Small intestine (tissue), 7 donors: ENCODE measurements around the gene ITPR1. TPM values are rescaled to one million over a fixed set of nuclear protein-coding genes. Genes with fewer than 3 reads are reported as not detected.

ENCODE experiments used
- DNase-seq, 2 donors: peaks; one replicate each; pipeline versions ENCODE4 v3.0.0 to v3.0.0-alpha.2; 2013
- FAIRE-seq: peaks from 2 replicates; lab custom pipeline; 2012; peaks lifted over from hg19 to GRCh38; lab: Jason Lieb, UNC
- H3K27ac ChIP-seq, 3 donors: one replicate each; pipeline ENCODE4 v1.5.1; 2013; ENCODE audit warnings: low read length in 2 of 3, mild to moderate bottlenecking in 2 of 3, control low read depth in 1 of 3, inconsistent platforms in 1 of 3, low read depth in 1 of 3, moderate library complexity in 1 of 3
- H3K27me3 ChIP-seq, 3 donors: one replicate each; pipeline ENCODE4 v1.6.1; 2013; ENCODE audit warnings: low read length in 3 of 3, inconsistent platforms in 1 of 3; ENCODE audit not compliant: control insufficient read depth in 3 of 3, insufficient read depth in 3 of 3
- H3K36me3 ChIP-seq, 3 donors: one replicate each; pipeline ENCODE4 v1.6.1; 2013; ENCODE audit warnings: low read length in 3 of 3, inconsistent platforms in 1 of 3, low read depth in 1 of 3, mild to moderate bottlenecking in 1 of 3, moderate library complexity in 1 of 3; ENCODE audit not compliant: control insufficient read depth in 3 of 3, insufficient read depth in 2 of 3
- H3K4me1 ChIP-seq, 3 donors: one replicate each; pipeline ENCODE4 v1.6.1; 2013; ENCODE audit warnings: low read length in 2 of 3, inconsistent platforms in 1 of 3, low read depth in 1 of 3, mild to moderate bottlenecking in 1 of 3, moderate library complexity in 1 of 3; ENCODE audit not compliant: control insufficient read depth in 3 of 3, insufficient read depth in 2 of 3
- H3K4me3 ChIP-seq, 3 donors: one replicate each; pipeline ENCODE4 v1.5.1; 2013; ENCODE audit warnings: low read length in 3 of 3, control low read depth in 1 of 3, inconsistent platforms in 1 of 3, low read depth in 1 of 3, mild to moderate bottlenecking in 1 of 3, moderate library complexity in 1 of 3
- H3K9me3 ChIP-seq, 2 donors: one replicate each; pipeline ENCODE4 v1.6.1; 2013; ENCODE audit warnings: low read depth in 1 of 2, low read length in 1 of 2; ENCODE audit not compliant: control insufficient read depth in 2 of 2, insufficient read depth in 1 of 2
- WGBS, 3 donors: extraction: QIAGEN DNeasy Blood & Tissue Kit; methylation state at CpG; one replicate each; pipeline ENCODE4 v1.1.7; 2013; 5-methylcytosine and 5-hydroxymethylcytosine counted together
- polyA plus RNA-seq, 4 donors: library from polyadenylated mRNA; stranded (reverse) in 3 of 4; unstranded in 1 of 4; fragments of 200-250 nt in 3 of 4; fragments of 120-200 nt in 1 of 4; gene quantifications; one replicate each; pipeline versions ENCODE4 v1.2.1 to v1.2.3, GENCODE V29; 2013
- donor health status: healthy with polysubstance abuse.
- donor health status: control.
- donor health status: control.
- donor health status: Bipolar disorder and iron deficiency.
- donor health status: healthy.

Gene ITPR1
- polyA plus RNA-seq, 4 donors, result 0.89 to 13.8 (median 5.1) TPM

DNA sequence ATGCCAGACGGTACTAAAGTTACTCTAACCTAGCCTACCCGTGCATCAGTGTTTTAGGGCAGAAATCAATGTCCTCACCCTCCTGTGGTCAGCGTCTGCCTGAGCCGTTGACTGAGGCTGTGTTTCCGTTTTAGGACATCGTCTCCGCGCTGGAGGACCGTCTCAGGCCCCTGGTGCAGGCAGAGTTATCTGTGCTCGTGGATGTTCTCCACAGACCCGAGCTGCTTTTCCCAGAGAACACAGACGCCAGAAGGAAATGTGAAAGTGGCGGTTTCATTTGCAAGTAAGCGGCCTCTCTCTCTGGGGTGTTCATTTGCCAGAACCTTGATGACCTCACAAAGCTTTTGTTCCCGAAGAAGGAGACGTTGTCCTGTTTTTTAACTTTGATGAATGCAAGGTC lies 217.0 kb downstream of the ITPR1 start:
- 88 to 90% (median 89%) methylated on average over 16 of the region's 16 CpGs for WGBS, 3 donors
- H3K36me3 ChIP-seq, result peaks cover 0 to 7% (median 2%) of the 10 kb centered on the region in 3 donors
- DNase-seq (no peak), FAIRE-seq (no peak)
- H3K27me3 ChIP-seq, result no peaks in the 10 kb centered on the region
- no peak overlapping the region for H3K27ac ChIP-seq
- H3K4me1 ChIP-seq, result peaks cover 0 to 27% (median 0%) of the 10 kb centered on the region in 3 donors
- peaks cover 0 to 2% of the 10 kb centered on the region in 2 donors for H3K9me3 ChIP-seq
- H3K4me3 ChIP-seq, result no peak overlapping the region

DNA sequence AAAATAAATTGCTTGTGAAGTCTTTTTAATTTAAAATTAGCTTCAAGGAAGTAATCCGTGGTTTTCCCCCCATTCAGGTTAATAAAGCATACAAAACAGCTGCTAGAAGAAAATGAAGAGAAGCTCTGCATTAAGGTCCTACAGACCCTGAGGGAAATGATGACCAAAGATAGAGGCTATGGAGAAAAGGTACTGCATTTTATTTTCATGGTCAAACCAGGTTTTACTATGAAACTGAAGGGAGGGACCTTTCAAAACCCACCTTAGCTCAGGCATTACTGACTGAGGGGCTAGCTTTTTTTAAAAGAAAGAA lies 218.5 kb downstream of the ITPR1 start:
- WGBS, 3 donors, result 0 to 9% (median 4%) methylated on average over 1 of the region's 1 CpG

GRCh38 chr3:4712109-4712508 lies 219.0 kb downstream of the ITPR1 start:
- 30 to 61% (median 47%) methylated on average over 7 of the region's 7 CpGs for WGBS, 3 donors
- Histone ChIP-seq H3K27me3 (no peaks in the 10 kb centered on the region), H3K4me3 (no peak overlapping the region), H3K27ac (peak overlapping the region in 1 of 3 donors; percentile 68), H3K36me3 (peaks cover 0 to 4% (median 0%) of the 10 kb centered on the region in 3 donors), H3K4me1 (peaks cover 0 to 27% (median 0%) of the 10 kb centered on the region in 3 donors), H3K9me3 (peaks cover 0 to 2% of the 10 kb centered on the region in 2 donors)
- peak; percentile 85 to 95 for DNase-seq
- FAIRE-seq, result no peak

More for the DNA sequence above, 218.5 kb downstream of the ITPR1 start:
- H3K27ac ChIP-seq, result peak overlapping the region in 1 of 3 donors; percentile 68
- peaks cover 0 to 4% (median 2%) of the 10 kb centered on the region in 3 donors for H3K36me3 ChIP-seq
- peaks cover 0 to 2% of the 10 kb centered on the region in 2 donors for H3K9me3 ChIP-seq
- H3K4me3 ChIP-seq, result no peak overlapping the region
- DNase-seq (no peak), FAIRE-seq (no peak)
- H3K4me1 ChIP-seq, result peaks cover 0 to 27% (median 0%) of the 10 kb centered on the region in 3 donors
- H3K27me3 ChIP-seq, result no peaks in the 10 kb centered on the region

DNA sequence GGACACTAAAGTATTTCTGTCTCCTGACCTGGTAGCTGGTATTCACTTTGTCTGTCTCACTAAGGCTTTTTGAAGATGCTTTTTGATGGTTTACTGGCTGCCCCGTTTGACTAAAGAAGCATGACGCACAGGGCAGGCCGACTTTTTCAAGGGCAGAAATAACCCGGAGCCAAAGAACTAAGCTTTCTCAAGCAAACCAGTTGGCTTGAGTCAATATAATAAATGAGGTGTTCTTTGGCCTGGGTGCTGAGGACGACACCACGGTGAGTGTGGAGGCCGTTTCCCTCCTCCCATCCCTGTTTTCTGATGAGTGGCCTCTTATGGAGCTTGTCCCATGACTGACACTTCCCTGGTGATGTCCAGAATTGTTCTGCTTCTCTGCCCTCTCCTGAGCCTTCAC lies 220.9 kb downstream of the ITPR1 start:
- FAIRE-seq, result no peak
- Histone ChIP-seq H3K4me3 (no peak overlapping the region), H3K4me1 (peaks cover 0 to 37% (median 6%) of the 10 kb centered on the region in 3 donors), H3K27me3 (no peaks in the 10 kb centered on the region), H3K36me3 (peaks cover 0 to 4% (median 0%) of the 10 kb centered on the region in 3 donors), H3K27ac (peak overlapping the region in 1 of 3 donors; percentile 61), H3K9me3 (no peaks in the 10 kb centered on the region)
- WGBS, 3 donors, result 20 to 70% (median 48%) methylated on average over 7 of the region's 7 CpGs
- peak; percentile 41 to 88 for DNase-seq

DNA sequence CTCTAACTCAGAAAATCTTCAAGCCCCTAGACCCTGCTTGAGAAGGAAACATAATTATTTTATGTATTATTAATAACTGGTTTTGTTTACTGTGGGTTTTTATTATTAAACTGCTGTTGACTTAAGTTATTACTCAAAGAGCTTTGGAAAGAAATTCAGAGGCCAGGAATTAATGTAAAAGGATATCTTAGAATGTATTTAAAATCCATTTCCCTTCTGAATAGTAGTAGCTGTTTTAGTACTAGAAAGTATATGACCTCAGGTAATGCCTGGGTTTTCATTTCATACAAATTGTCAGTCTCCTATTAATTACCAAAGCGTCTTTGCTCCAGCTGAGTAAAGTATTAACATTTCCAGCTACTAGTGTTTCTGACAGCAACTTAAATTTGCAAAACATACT lies 223.1 kb downstream of the ITPR1 start:
- H3K27ac ChIP-seq, result no peak overlapping the region
- no peak for FAIRE-seq
- no peak for DNase-seq
- peaks cover 0 to 4% (median 0%) of the 10 kb centered on the region in 3 donors for H3K36me3 ChIP-seq
- 79 to 86% (median 83%) methylated on average over 1 of the region's 1 CpG for WGBS, 3 donors
- H3K27me3 ChIP-seq, result no peaks in the 10 kb centered on the region
- no peaks in the 10 kb centered on the region for H3K9me3 ChIP-seq
- peaks cover 3 to 56% (median 16%) of the 10 kb centered on the region in 3 donors for H3K4me1 ChIP-seq
- no peak overlapping the region for H3K4me3 ChIP-seq

- Histone ChIP-seq H3K4me3 (no peak overlapping the region), H3K27ac (no peak overlapping the region), H3K9me3 (no peaks in the 10 kb centered on the region), H3K4me1 (peaks cover 3 to 52% (median 16%) of the 10 kb centered on the region in 3 donors), H3K27me3 (no peaks in the 10 kb centered on the region), H3K36me3 (peaks cover 0 to 4% (median 0%) of the 10 kb centered on the region in 3 donors)
- DNase-seq, result no peak
- 83 to 89% (median 89%) methylated on average over 14 of the region's 14 CpGs for WGBS, 3 donors
- FAIRE-seq, result no peak
Observed at GRCh38 chr3:4716706-4717362, 223.7 kb downstream of the ITPR1 start.

- FAIRE-seq (no peak), DNase-seq (no peak)
- Histone ChIP-seq H3K27ac (no peak overlapping the region), H3K4me1 (peaks cover 3 to 52% (median 16%) of the 10 kb centered on the region in 3 donors), H3K36me3 (peaks cover 0 to 4% (median 0%) of the 10 kb centered on the region in 3 donors), H3K9me3 (no peaks in the 10 kb centered on the region), H3K4me3 (no peak overlapping the region), H3K27me3 (no peaks in the 10 kb centered on the region)
- 87 to 94% (median 89%) methylated on average over 5 of the region's 5 CpGs for WGBS, 3 donors
Observed at GRCh38 chr3:4717363-4717740, 224.2 kb downstream of the ITPR1 start.

DNA sequence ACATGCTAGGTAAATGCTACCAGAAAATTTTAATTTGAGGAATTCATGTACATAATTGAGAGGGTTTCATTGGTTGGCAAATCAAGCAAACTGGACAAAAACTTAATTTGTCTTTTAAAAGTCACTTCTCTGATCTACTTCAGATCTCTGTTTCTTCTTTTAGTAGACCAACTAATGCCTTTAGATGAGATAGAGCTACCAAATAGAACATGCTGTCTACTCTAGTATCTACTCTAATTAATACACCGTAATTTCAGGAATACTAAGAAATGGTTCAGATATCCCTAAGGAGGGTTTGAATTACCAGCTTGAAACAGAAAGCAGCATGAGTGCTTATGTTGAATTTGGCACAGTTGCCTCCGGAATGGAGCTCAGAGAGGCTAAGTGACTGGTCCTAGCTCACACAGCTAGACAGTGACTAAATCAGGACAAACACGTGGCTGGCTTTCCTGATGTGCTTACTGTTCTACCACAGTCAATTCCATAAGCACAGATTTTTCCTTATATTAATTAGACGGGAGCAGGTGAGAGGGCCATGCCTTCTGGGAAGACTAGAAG lies 225.1 kb downstream of the ITPR1 start:
- Histone ChIP-seq H3K36me3 (peaks cover 0 to 4% (median 0%) of the 10 kb centered on the region in 3 donors), H3K27me3 (no peaks in the 10 kb centered on the region), H3K27ac (peak overlapping the region in 2 of 3 donors; percentile 70 to 83), H3K9me3 (no peaks in the 10 kb centered on the region), H3K4me3 (no peak overlapping the region), H3K4me1 (peaks cover 3 to 45% (median 16%) of the 10 kb centered on the region in 3 donors)
- FAIRE-seq (no peak), DNase-seq (no peak)
- WGBS, 3 donors, result 37 to 62% (median 38%) methylated on average over 4 of the region's 4 CpGs
